Spinal cord (tissue), 10 donors: ENCODE data around the gene ASH1L. TPM values are rescaled to one million over a fixed set of nuclear protein-coding genes. Genes with fewer than 3 reads are reported as not detected.
"Not testable (repeated sequence)": the region's sequence is repeated elsewhere in the genome, so short reads cannot be mapped to it uniquely, and the experiment has no call there.

Source experiments
- DNase-seq, 6 donors: peaks; one replicate each; pipeline versions ENCODE4 v3.0.0 to v3.0.0-alpha.2; 2013 to 2015; ENCODE audit warnings: low spot score in 6 of 6, low read depth in 4 of 6
- H3K27ac ChIP-seq: one replicate; pipeline ENCODE4 v1.5.1; 2013; ENCODE audit warnings: low read depth, low read length, control low read depth
- H3K27me3 ChIP-seq: one replicate; pipeline ENCODE4 v1.6.1; 2013; ENCODE audit warnings: low read length; ENCODE audit not compliant: control insufficient read depth, insufficient read depth
- H3K36me3 ChIP-seq: one replicate; pipeline ENCODE4 v1.6.1; 2013; ENCODE audit warnings: low read length; ENCODE audit not compliant: control insufficient read depth, insufficient read depth
- H3K4me1 ChIP-seq: one replicate; pipeline ENCODE4 v1.6.1; 2013; ENCODE audit warnings: low read length; ENCODE audit not compliant: control insufficient read depth, insufficient read depth
- H3K4me3 ChIP-seq: one replicate; pipeline ENCODE4 v1.5.1; 2013; ENCODE audit warnings: low read depth, low read length, control low read depth
- H3K9me3 ChIP-seq: one replicate; pipeline ENCODE4 v1.6.1; 2013; ENCODE audit warnings: low read length; ENCODE audit not compliant: control insufficient read depth, insufficient read depth
- WGBS: methylation state at CpG from one replicate; pipeline ENCODE4 v1.1.5; 2013; ENCODE audit warnings: missing lambda C conversion rate; ENCODE audit not compliant: insufficient coverage; 5-methylcytosine and 5-hydroxymethylcytosine counted together
- long read RNA-seq, 4 donors: transcript quantifications; one replicate each; lab custom pipeline, GENCODE V29; 2026
- polyA plus RNA-seq, 2 donors: library from polyadenylated mRNA; unstranded; fragments of 120-200 nt; gene quantifications; one replicate each; pipeline ENCODE4 v1.2.1, GENCODE V29; 2013; ENCODE audit not compliant: insufficient read length in 2 of 2
- total RNA-seq, 2 donors: library from RNA; depleted of rRNA in 1 of 2; stranded (reverse); fragments of 120-200 nt in 1 of 2; fragments of >200 nt in 1 of 2; gene quantifications; one replicate each; pipeline versions ENCODE4 v1.2.3 to v1.2.4, GENCODE V29; 2013 to 2014
- donor health status: healthy.

The ASH1L gene
- 10 to 100 TPM; 56.1 to 65.9 TPM for total RNA-seq
- 10 to 100 TPM; 35.9 TPM for polyA plus RNA-seq
- long read RNA-seq, donor 1: 0 reads
- long read RNA-seq, donor 2: 0 reads
- long read RNA-seq, donor 3, partial matches to known transcripts: 7 of 8 reads
- long read RNA-seq, donor 3, other reads (novel, unspliced or antisense): 0 of 8 reads
- long read RNA-seq, donor 4: 0 reads

GRCh38 chr1:155562581-155563376, at the start of gene ASH1L:
Gene ASH1L, minus strand, starts transcription at chr1:155562803. Its CDS starts 41,284 bp downstream, at chr1:155521519.
- WGBS: under 1% methylated on average over 65 of the region's 87 CpGs
- Histone ChIP-seq H3K36me3 (peaks cover 6% of the 10 kb centered on the region), H3K9me3 (no peaks in the 10 kb centered on the region), H3K27ac (peak within 1 kb of the TSS; percentile 100), H3K4me3 (peak within 1 kb of the TSS; percentile 95), H3K4me1 (peaks cover 22% of the 10 kb centered on the region), H3K27me3 (no peaks in the 10 kb centered on the region)
- DNase-seq: peak; percentile 91 to 99 (median 96)

- peak overlapping the region; percentile 77 for H3K4me3 ChIP-seq
- not testable (repeated sequence) for H3K4me1 ChIP-seq, H3K9me3 ChIP-seq, DNase-seq, H3K27ac ChIP-seq, H3K27me3 ChIP-seq
- peaks cover 14% of the 10 kb centered on the region for H3K36me3 ChIP-seq
- no CpG with 5 or more reads among the region's 33 CpGs for WGBS
These were observed 47.6 kb upstream of the ASH1L start for GRCh38 chr1:155610257-155610647.

- WGBS: 0% methylated on average over 27 of the region's 47 CpGs
- Histone ChIP-seq H3K9me3 (no peaks in the 10 kb centered on the region), H3K4me1 (no peaks in the 10 kb centered on the region), H3K36me3 (peaks cover 11% of the 10 kb centered on the region), H3K27me3 (no peaks in the 10 kb centered on the region), H3K27ac (peak within 1 kb of the TSS; percentile 75), H3K4me3 (peak within 1 kb of the TSS; percentile 77)
- DNase-seq: peak; percentile 81 to 99 (median 90)
These were observed 47.1 kb upstream of the ASH1L start, which contains the start of gene MSTO1 for GRCh38 chr1:155609515-155610256. Gene MSTO1, plus strand, starts transcription at chr1:155610218. Its CDS starts 31 bp downstream, at chr1:155610249.

- H3K27ac ChIP-seq: no peak overlapping the region
- H3K27me3 ChIP-seq: no peaks in the 10 kb centered on the region
- 94% methylated on average over 3 of the region's 9 CpGs for WGBS
- H3K9me3 ChIP-seq: no peaks in the 10 kb centered on the region
- H3K4me3 ChIP-seq: no peak overlapping the region
- no peaks in the 10 kb centered on the region for H3K4me1 ChIP-seq
- H3K36me3 ChIP-seq: peaks cover 10% of the 10 kb centered on the region
- DNase-seq: no peak
These were observed 46.3 kb upstream of the ASH1L start for GRCh38 chr1:155608888-155609225.

GRCh38 chr1:155607708-155608107, 45.1 kb upstream of the ASH1L start:
- H3K36me3 ChIP-seq: peaks cover 5% of the 10 kb centered on the region
- no peaks in the 10 kb centered on the region for H3K9me3 ChIP-seq
- H3K4me3 ChIP-seq: no peak overlapping the region
- whole genome bisulfite sequencing: 92% methylated on average over 4 of the region's 7 CpGs
- no peak overlapping the region for H3K27ac ChIP-seq
- H3K4me1 ChIP-seq: no peaks in the 10 kb centered on the region
- DNase-seq: no peak
- H3K27me3 ChIP-seq: no peaks in the 10 kb centered on the region

GRCh38 chr1:155599828-155600572, 37.4 kb upstream of the ASH1L start:
- not testable (repeated sequence) for H3K4me1 ChIP-seq, H3K9me3 ChIP-seq, DNase-seq, H3K27ac ChIP-seq, H3K36me3 ChIP-seq, H3K27me3 ChIP-seq, H3K4me3 ChIP-seq
- WGBS: no CpG with 5 or more reads among the region's 12 CpGs

GRCh38 chr1:155598842-155599331, 36.3 kb upstream of the ASH1L start:
- H3K27me3 ChIP-seq: no peaks in the 10 kb centered on the region
- H3K4me3 ChIP-seq: no peak overlapping the region
- peak in 2 of 6 donors; percentile 51 to 87 for DNase-seq
- no peaks in the 10 kb centered on the region for H3K36me3 ChIP-seq
- WGBS: 6% methylated on average over 10 of the region's 12 CpGs
- H3K9me3 ChIP-seq: no peaks in the 10 kb centered on the region
- no peak overlapping the region for H3K27ac ChIP-seq
- H3K4me1 ChIP-seq: peaks cover 7% of the 10 kb centered on the region

GRCh38 chr1:155596864-155597263, 34.3 kb upstream of the ASH1L start:
- no peak for DNase-seq
- no peak overlapping the region for H3K4me3 ChIP-seq
- H3K36me3 ChIP-seq: no peaks in the 10 kb centered on the region
- no peaks in the 10 kb centered on the region for H3K9me3 ChIP-seq
- WGBS: 73% methylated on average over 3 of the region's 5 CpGs
- H3K27me3 ChIP-seq: no peaks in the 10 kb centered on the region
- peaks cover 7% of the 10 kb centered on the region for H3K4me1 ChIP-seq
- H3K27ac ChIP-seq: no peak overlapping the region

GRCh38 chr1:155595877-155596474, 33.4 kb upstream of the ASH1L start:
- WGBS: 10% methylated on average over 2 of the region's 3 CpGs
- H3K9me3 ChIP-seq, H3K36me3 ChIP-seq, H3K4me1 ChIP-seq, H3K27me3 ChIP-seq, H3K4me3 ChIP-seq: not testable (repeated sequence)
- peak in 3 of 6 donors; percentile 25 to 93 (median 78) for DNase-seq
- peak overlapping the region; percentile 62 for H3K27ac ChIP-seq
